GM21529 (cell line): ENCODE results near the gene ANTXR2.
"Not testable (repeated sequence)": the region's sequence is repeated elsewhere in the genome, so short reads cannot be mapped to it uniquely, and the experiment has no call there.

Source experiments
- ATAC-seq: cut with Tn5 transposase; IDR thresholded peaks from one replicate; pipeline ENCODE4 v1.9.1; 2021; ENCODE audit not compliant: unreplicated experiment

The ANTXR2 gene

GRCh38 chr4:80029364-80029763 lies 43.7 kb downstream of the ANTXR2 start:
- ATAC-seq, result no peak

- no peak for ATAC-seq
Measured at GRCh38 chr4:80027611-80028010, 45.4 kb downstream of the ANTXR2 start.

DNA sequence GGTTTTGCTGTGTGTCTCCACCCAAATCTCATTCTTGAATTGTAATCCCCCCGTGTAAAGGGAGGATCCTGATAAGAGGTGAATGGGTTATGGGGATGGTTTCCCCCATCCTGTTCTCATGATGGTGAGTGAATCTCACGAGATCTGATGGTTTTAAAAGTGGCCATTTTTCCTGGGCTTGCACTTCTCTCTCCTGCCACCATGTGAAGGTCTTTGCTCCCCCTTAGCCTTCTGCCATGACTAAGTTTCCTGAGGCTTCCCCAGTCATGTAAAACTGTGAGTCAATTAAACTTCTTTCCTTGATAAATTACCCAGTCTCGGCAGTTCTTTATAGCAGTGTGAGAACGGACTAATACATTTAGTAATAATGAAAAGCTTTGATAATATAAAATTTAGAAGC lies 46.9 kb downstream of the ANTXR2 start:
- no peak for ATAC-seq

- ATAC-seq, result no peak
Measured at GRCh38 chr4:80024335-80024734, 48.7 kb downstream of the ANTXR2 start.

DNA sequence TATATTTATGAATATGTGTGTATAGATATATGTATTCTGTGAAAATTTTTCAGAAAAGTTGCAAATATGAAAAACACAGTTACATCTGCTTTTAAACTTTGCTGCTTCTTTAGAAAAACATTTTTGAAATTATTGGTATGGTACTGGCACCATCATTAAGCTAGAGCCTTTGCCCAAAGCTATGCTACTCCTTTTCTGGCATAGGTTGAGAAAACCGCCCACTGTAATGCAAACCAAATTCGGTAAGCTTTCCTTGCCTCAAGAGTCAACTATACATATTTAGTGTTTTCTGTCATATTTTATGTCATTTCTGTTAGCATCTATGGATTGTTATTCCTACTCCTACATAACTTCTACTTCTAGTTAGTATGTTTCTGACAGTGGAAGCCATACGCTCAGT lies 50.7 kb downstream of the ANTXR2 start:
- ATAC-seq, result no peak

DNA sequence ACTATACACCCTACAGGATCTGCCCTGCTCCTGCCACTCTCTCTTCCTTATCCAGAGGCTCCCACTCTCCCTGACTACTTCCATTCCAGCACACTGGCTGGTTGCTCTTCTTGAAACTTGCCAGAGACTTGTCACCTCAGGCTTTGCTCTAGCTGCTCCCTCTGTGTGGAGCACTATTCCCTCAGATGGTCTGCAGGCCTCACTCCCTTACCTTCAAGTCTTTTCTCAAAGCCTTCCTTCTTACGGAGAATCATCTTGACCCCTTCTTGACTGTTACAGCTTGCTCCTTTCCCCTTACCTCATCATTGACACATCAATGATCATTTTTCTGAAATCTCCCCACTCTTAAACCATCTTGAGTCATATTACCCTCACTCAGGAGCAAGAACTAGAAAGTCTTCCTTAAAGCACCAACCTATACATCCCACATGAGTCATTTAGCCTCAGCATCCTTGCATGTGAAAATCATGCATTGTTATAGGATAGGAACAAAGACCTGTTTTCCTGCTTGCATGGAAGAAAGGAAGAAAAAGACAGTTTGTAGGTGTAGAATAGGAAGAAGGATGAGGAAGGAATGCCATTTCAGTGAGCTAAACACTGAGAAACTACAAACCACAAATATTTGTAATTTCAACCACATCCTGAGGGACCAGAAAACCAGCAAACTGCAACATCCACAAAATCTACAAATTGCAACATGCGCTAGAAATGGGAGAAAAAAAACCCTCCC lies 55.7 kb downstream of the ANTXR2 start:
- ATAC-seq, result peak; percentile 58

DNA sequence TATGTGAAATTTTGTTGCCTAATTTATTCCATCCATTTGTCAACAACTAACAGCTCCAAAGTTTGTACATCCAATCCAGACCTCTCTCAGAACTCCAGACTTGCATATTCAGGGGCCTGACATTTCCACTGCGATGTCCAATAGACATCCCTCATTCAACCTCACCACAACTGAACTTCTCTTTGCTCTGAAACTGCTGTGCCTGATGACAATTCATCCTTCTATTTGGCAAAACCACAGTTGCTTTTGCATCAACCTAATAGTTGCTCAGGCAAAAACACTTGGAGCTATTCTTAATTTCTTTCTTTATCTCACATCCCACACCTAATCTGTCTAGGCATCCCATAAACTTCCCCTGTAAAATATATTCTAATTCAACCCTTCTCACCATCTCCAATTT lies 56.5 kb downstream of the ANTXR2 start:
- no peak for ATAC-seq

GRCh38 chr4:80015407-80016189 lies 57.4 kb downstream of the ANTXR2 start:
- no peak for ATAC-seq

DNA sequence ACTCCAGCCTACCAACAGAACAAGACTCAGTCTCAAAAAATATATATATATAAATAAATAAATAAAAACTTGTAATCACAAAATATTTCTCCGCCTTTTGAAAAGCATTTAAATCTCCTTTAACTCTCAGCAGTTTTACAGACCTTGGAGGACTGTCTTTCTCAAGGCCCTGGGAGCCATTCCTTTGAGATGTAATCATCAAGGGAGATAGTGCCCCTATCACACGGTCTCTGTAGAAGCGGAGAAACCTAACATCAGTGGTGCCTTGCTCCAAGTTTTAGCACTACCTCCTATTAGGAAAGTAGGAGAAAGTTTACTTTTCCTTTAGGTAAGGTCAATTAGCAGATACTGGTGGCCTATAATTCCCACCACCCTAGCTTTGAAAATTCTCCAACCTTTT lies 58.5 kb downstream of the ANTXR2 start:
- ATAC-seq, result no peak

GRCh38 chr4:80012291-80012690 lies 60.7 kb downstream of the ANTXR2 start:
- no peak for ATAC-seq

- no peak for ATAC-seq
Measured at GRCh38 chr4:80011636-80012236, 61.3 kb downstream of the ANTXR2 start.

GRCh38 chr4:80010316-80010715 lies 62.7 kb downstream of the ANTXR2 start:
- no peak for ATAC-seq

GRCh38 chr4:80009806-80010205 lies 63.2 kb downstream of the ANTXR2 start:
- ATAC-seq, result no peak

GRCh38 chr4:80008971-80009370 lies 64.1 kb downstream of the ANTXR2 start:
- ATAC-seq, result no peak

DNA sequence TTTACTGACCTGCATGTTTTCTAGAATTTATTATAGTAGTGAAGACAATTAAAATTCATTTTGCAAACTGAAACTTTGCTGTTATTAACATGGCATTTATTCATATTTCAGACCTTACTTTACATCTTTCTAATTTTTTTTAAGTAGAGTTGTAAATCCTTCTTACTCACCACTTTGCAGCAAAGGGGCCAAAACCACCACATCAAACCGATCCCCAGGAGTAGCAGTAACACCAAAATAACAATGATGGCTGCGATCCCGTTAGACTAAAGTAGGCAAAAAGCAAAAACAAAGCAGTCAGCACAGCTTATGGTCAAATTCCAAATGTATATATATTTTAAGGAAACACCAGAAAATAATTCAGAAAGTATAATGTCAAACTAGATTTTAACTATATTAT lies 64.7 kb downstream of the ANTXR2 start:
- no peak for ATAC-seq

DNA sequence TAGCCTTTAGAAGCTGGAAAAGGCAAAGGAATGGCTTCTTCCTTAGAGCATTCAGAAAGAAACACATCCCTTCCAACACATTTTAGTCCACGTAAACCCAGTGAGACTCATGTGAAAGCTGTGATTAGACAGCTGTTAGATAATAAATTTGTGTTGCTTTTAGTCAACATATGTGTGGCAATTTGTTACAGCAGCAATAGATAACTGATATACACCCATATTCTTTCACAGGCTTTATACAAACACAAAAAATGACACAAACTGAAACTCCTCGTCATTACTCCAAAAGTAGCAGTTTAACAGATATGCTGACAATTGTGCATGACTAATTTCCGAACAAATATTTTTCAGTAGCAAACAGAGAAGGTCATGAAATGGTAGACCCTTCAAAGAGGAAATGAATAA lies 65.3 kb downstream of the ANTXR2 start:
- peak; percentile 72 for ATAC-seq

DNA sequence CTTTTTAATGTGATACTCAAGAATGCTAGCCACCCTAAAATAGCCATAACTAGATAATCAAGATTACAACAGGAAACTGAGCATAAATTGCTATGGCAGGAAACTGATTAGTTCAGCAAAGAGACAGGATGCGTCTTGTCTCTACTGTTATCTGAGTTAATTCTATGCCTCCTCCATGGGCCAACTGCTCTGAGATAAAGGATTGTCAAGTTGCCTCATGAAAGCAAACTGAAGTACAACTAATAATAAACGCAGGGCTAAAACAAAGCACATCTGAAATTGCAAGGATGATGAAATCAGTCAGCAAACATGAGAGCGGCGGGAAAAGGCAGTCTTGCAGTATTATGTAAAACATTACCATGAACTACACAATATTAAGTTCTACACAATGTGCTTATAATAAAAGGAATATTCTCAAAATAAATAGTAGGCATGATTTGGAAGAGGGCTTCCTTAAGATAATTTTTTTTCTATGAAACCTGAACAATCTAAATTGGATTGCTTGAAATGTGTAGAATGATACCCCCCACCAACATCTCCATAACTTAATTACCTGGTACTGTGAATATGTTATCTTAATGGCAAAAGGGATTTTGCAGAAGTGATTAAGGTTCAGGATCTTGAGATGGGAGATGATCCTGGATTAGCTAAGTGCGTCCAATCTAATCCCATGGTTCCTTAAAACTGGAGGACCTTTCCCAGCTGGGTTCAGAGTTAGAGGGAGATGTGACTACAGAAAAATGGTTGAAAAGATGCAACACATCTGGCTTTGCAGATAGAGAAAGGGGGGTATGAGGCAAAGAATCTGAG lies 65.9 kb downstream of the ANTXR2 start:
- no peak for ATAC-seq

DNA sequence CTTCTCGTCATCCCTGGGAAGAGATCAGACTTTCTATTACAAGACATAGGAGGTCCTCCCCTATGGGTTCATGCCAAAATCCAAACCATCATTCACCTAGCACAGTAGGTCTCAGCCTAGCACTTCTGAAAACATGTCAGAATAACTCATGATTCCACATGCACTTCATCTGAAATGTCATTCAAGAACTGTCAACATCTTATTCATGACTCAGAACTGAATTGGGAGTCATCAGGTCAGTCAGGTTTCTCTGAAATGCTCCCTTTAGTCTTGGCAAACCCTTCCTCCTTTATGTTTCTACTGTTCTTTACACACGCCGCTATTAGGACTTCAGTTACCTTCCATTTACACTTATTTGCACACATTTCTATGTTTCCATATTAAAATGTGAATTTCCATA lies 67.2 kb downstream of the ANTXR2 start:
- ATAC-seq, result no peak

DNA sequence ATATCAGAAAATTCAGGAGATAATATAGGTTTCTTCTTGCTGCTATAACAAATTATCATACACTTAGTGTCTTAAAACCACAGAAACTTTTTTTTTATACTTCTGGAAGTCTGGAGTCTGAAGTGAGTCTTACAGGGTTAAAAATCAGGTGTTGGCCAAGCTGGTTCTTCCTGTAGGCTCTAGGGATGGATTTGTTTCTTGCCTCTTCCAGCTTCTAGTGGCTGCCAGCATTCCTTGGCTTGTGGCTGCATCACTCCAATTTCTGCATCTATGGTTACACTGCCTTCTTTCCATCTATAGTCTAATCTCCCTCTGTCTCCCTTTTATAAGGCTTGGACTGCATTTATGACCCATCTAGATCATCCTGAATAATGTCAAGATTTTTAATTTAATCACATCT lies 68.7 kb downstream of the ANTXR2 start:
- ATAC-seq, result no peak

DNA sequence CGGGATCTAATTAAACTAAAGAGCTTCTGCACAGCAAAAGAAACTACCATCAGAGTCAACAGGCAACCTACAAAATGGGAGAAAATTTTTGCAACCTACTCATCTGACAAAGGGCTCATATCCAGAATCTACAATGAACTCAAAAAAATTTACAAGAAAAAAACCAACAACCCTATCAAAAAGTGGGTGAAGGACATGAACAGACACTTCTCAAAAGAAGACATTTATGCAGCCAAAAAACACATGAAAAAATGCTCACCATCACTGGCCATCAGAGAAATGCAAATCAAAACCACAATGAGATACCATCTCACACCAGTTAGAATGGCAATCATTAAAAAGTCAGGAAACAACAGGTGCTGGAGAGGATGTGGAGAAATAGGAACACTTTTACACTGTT lies 70.5 kb downstream of the ANTXR2 start:
- not testable (repeated sequence) for ATAC-seq

DNA sequence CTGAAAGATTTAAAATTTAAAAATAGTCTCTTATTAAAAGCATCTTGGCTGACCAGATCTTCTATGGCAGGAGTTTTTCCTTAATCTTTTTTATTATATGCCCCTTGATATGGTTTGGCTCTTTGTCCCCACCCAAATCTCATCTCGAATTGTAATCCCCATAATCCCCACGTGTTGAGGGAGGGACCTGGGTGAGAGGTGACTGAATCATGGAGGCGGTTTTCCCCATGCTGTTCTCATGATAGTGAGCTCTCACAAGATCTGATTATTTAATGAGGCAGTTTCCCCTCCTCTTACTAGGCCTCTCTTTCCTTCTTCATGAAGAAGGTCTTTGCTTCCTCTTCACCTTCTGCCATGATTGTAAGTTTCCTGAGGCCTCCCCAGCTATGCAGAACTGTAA lies 74.0 kb downstream of the ANTXR2 start:
- not testable (repeated sequence) for ATAC-seq
